Memory B cell (primary cell): ENCODE data around the gene GLIS1.

Source experiments
- ATAC-seq: fragments of 150-1000 bp; cut with Tn5 transposase; 2 replicates; pipeline ENCODE4 v1.10.0; 2021; ENCODE audit warnings: low read depth, mild to moderate bottlenecking, moderate library complexity
- DNase-seq, 2 donors: peaks; one replicate each; pipeline ENCODE4 v3.0.0; 2022; ENCODE audit warnings: low spot score in 2 of 2
- H3K27ac Mint-ChIP-seq: one replicate; pipeline ENCODE4 v1.8.0; 2022; ENCODE audit warnings: mild to moderate bottlenecking, moderate library complexity, mixed read lengths
- H3K27me3 Mint-ChIP-seq: one replicate; pipeline ENCODE4 v1.8.0; 2022; ENCODE audit warnings: mixed read lengths
- H3K36me3 Mint-ChIP-seq: one replicate; pipeline ENCODE4 v1.8.0; 2022; ENCODE audit warnings: mild to moderate bottlenecking, mixed read lengths
- H3K4me1 Mint-ChIP-seq: one replicate; pipeline ENCODE4 v1.8.0; 2022; ENCODE audit warnings: mixed read lengths
- H3K4me3 Mint-ChIP-seq: one replicate; pipeline ENCODE4 v1.8.0; 2022; ENCODE audit warnings: mild to moderate bottlenecking, moderate library complexity, mixed read lengths
- H3K9me3 Mint-ChIP-seq: one replicate; pipeline ENCODE4 v1.8.0; 2022; ENCODE audit warnings: mixed read lengths

Gene GLIS1

GRCh38 chr1:53678938-53679825, 59.8 kb downstream of the GLIS1 start:
- Mint-ChIP-seq H3K27ac (no peak overlapping the region), H3K27me3 (peaks cover 11% of the 10 kb centered on the region), H3K4me3 (no peak overlapping the region), H3K4me1 (peaks cover 5% of the 10 kb centered on the region), H3K36me3 (no peaks in the 10 kb centered on the region), H3K9me3 (no peaks in the 10 kb centered on the region)
- DNase-seq (no peak), ATAC-seq (no peak)

- DNase-seq = no peak
- no peak for ATAC-seq
- Mint-ChIP-seq H3K27ac (no peak overlapping the region), H3K27me3 (peaks cover 10% of the 10 kb centered on the region), H3K36me3 (no peaks in the 10 kb centered on the region), H3K9me3 (no peaks in the 10 kb centered on the region), H3K4me3 (no peak overlapping the region), H3K4me1 (peaks cover 5% of the 10 kb centered on the region)
These were observed 60.5 kb downstream of the GLIS1 start for GRCh38 chr1:53678507-53678906.

GRCh38 chr1:53678046-53678445, 60.9 kb downstream of the GLIS1 start:
- H3K9me3 Mint-ChIP-seq = no peaks in the 10 kb centered on the region
- no peak for ATAC-seq
- no peak overlapping the region for H3K27ac Mint-ChIP-seq
- H3K4me1 Mint-ChIP-seq = peaks cover 5% of the 10 kb centered on the region
- H3K36me3 Mint-ChIP-seq = no peaks in the 10 kb centered on the region
- H3K4me3 Mint-ChIP-seq = no peak overlapping the region
- no peak for DNase-seq
- peaks cover 10% of the 10 kb centered on the region for H3K27me3 Mint-ChIP-seq

- peaks cover 7% of the 10 kb centered on the region for H3K27me3 Mint-ChIP-seq
- H3K36me3 Mint-ChIP-seq = no peaks in the 10 kb centered on the region
- peaks cover 5% of the 10 kb centered on the region for H3K4me1 Mint-ChIP-seq
- no peaks in the 10 kb centered on the region for H3K9me3 Mint-ChIP-seq
- H3K4me3 Mint-ChIP-seq = no peak overlapping the region
- no peak for DNase-seq
- ATAC-seq = no peak
- no peak overlapping the region for H3K27ac Mint-ChIP-seq
These were observed 61.5 kb downstream of the GLIS1 start for GRCh38 chr1:53677486-53677885.

GRCh38 chr1:53672785-53673184, 66.2 kb downstream of the GLIS1 start:
- DNase-seq (no peak), ATAC-seq (no peak)
- Mint-ChIP-seq H3K4me1 (no peaks in the 10 kb centered on the region), H3K27me3 (peaks cover 7% of the 10 kb centered on the region), H3K9me3 (no peaks in the 10 kb centered on the region), H3K27ac (no peak overlapping the region), H3K4me3 (no peak overlapping the region), H3K36me3 (no peaks in the 10 kb centered on the region)

GRCh38 chr1:53672243-53672642, 66.7 kb downstream of the GLIS1 start:
- no peak overlapping the region for H3K27ac Mint-ChIP-seq
- no peaks in the 10 kb centered on the region for H3K9me3 Mint-ChIP-seq
- no peak for ATAC-seq
- no peak overlapping the region for H3K4me3 Mint-ChIP-seq
- H3K27me3 Mint-ChIP-seq = peaks cover 4% of the 10 kb centered on the region
- no peak for DNase-seq
- H3K4me1 Mint-ChIP-seq = no peaks in the 10 kb centered on the region
- no peaks in the 10 kb centered on the region for H3K36me3 Mint-ChIP-seq

- peaks cover 2% of the 10 kb centered on the region for H3K27me3 Mint-ChIP-seq
- ATAC-seq (no peak), DNase-seq (no peak)
- H3K9me3 Mint-ChIP-seq = no peaks in the 10 kb centered on the region
- no peaks in the 10 kb centered on the region for H3K36me3 Mint-ChIP-seq
- no peak overlapping the region for H3K27ac Mint-ChIP-seq
- no peaks in the 10 kb centered on the region for H3K4me1 Mint-ChIP-seq
- no peak overlapping the region for H3K4me3 Mint-ChIP-seq
These were observed 69.3 kb downstream of the GLIS1 start for GRCh38 chr1:53669621-53670191.

- no peak overlapping the region for H3K4me3 Mint-ChIP-seq
- H3K4me1 Mint-ChIP-seq = no peaks in the 10 kb centered on the region
- no peak for DNase-seq
- no peak for ATAC-seq
- no peak overlapping the region for H3K27ac Mint-ChIP-seq
- H3K9me3 Mint-ChIP-seq = no peaks in the 10 kb centered on the region
- no peaks in the 10 kb centered on the region for H3K36me3 Mint-ChIP-seq
- H3K27me3 Mint-ChIP-seq = no peaks in the 10 kb centered on the region
These were observed 72.4 kb downstream of the GLIS1 start for GRCh38 chr1:53666566-53666965.

GRCh38 chr1:53665996-53666395, 73.0 kb downstream of the GLIS1 start:
- ATAC-seq = no peak
- no peak overlapping the region for H3K27ac Mint-ChIP-seq
- H3K27me3 Mint-ChIP-seq = peaks cover 1% of the 10 kb centered on the region
- H3K9me3 Mint-ChIP-seq = no peaks in the 10 kb centered on the region
- H3K4me1 Mint-ChIP-seq = no peaks in the 10 kb centered on the region
- DNase-seq = no peak
- H3K4me3 Mint-ChIP-seq = no peak overlapping the region
- H3K36me3 Mint-ChIP-seq = no peaks in the 10 kb centered on the region

GRCh38 chr1:53663529-53664300, 75.2 kb downstream of the GLIS1 start:
- no peak for ATAC-seq
- Mint-ChIP-seq H3K9me3 (no peaks in the 10 kb centered on the region), H3K36me3 (no peaks in the 10 kb centered on the region), H3K27me3 (peaks cover 4% of the 10 kb centered on the region), H3K4me1 (no peaks in the 10 kb centered on the region), H3K27ac (no peak overlapping the region), H3K4me3 (no peak overlapping the region)
- no peak for DNase-seq

- no peaks in the 10 kb centered on the region for H3K9me3 Mint-ChIP-seq
- DNase-seq (no peak), ATAC-seq (no peak)
- H3K4me1 Mint-ChIP-seq = no peaks in the 10 kb centered on the region
- H3K27ac Mint-ChIP-seq = no peak overlapping the region
- H3K27me3 Mint-ChIP-seq = peaks cover 7% of the 10 kb centered on the region
- H3K36me3 Mint-ChIP-seq = no peaks in the 10 kb centered on the region
- no peak overlapping the region for H3K4me3 Mint-ChIP-seq
These were observed 76.0 kb downstream of the GLIS1 start for GRCh38 chr1:53662951-53663350.

GRCh38 chr1:53662169-53662568, 76.8 kb downstream of the GLIS1 start:
- DNase-seq (no peak), ATAC-seq (no peak)
- H3K27me3 Mint-ChIP-seq = peaks cover 10% of the 10 kb centered on the region
- no peaks in the 10 kb centered on the region for H3K9me3 Mint-ChIP-seq
- H3K36me3 Mint-ChIP-seq = no peaks in the 10 kb centered on the region
- no peak overlapping the region for H3K27ac Mint-ChIP-seq
- H3K4me3 Mint-ChIP-seq = no peak overlapping the region
- H3K4me1 Mint-ChIP-seq = no peaks in the 10 kb centered on the region

- no peaks in the 10 kb centered on the region for H3K9me3 Mint-ChIP-seq
- no peaks in the 10 kb centered on the region for H3K4me1 Mint-ChIP-seq
- no peaks in the 10 kb centered on the region for H3K36me3 Mint-ChIP-seq
These were observed 77.5 kb downstream of the GLIS1 start for GRCh38 chr1:53661496-53661895.

GRCh38 chr1:53660666-53661065, 78.3 kb downstream of the GLIS1 start:
- no peak for ATAC-seq
- H3K27ac Mint-ChIP-seq = no peak overlapping the region
- no peak for DNase-seq
- no peak overlapping the region for H3K4me3 Mint-ChIP-seq
- no peaks in the 10 kb centered on the region for H3K4me1 Mint-ChIP-seq
- H3K27me3 Mint-ChIP-seq = peaks cover 12% of the 10 kb centered on the region
- no peaks in the 10 kb centered on the region for H3K9me3 Mint-ChIP-seq
- H3K36me3 Mint-ChIP-seq = no peaks in the 10 kb centered on the region

More at GRCh38 chr1:53661496-53661895, 77.5 kb downstream of the GLIS1 start:
- peaks cover 10% of the 10 kb centered on the region for H3K27me3 Mint-ChIP-seq
- no peak overlapping the region for H3K4me3 Mint-ChIP-seq
- no peak for ATAC-seq
- H3K27ac Mint-ChIP-seq = no peak overlapping the region
- no peak for DNase-seq
